GM19035 (cell line): ENCODE data around the gene FRMPD4.
"Not testable (repeated sequence)": the region's sequence is repeated elsewhere in the genome, so short reads cannot be mapped to it uniquely, and the experiment has no call there.

Experiments
- ATAC-seq: cut with Tn5 transposase; IDR thresholded peaks from one replicate; pipeline ENCODE4 v1.9.1; 2021; ENCODE audit not compliant: unreplicated experiment

Gene FRMPD4

GRCh38 chrX:12494400-12495138 lies 356.3 kb downstream of the FRMPD4 start:
- no peak for ATAC-seq

DNA sequence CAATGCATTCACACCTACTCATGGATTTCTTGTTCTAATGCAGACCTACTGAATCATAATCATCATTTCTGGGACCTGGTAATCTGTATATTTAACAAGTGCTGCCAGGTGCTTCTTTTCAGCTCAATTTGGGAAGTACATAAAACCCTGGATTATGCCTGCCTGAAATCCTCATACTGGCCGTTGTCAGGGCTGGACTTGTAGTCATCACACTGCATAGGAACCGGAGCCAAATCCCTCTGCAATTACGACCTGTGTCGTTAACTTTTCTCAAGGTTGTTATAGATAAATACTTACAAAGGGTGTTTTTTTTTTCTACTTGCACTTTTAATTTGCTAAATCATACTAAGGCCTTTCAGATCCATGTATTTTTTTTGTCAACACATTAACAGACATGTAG lies 358.1 kb downstream of the FRMPD4 start:
- no peak for ATAC-seq

DNA sequence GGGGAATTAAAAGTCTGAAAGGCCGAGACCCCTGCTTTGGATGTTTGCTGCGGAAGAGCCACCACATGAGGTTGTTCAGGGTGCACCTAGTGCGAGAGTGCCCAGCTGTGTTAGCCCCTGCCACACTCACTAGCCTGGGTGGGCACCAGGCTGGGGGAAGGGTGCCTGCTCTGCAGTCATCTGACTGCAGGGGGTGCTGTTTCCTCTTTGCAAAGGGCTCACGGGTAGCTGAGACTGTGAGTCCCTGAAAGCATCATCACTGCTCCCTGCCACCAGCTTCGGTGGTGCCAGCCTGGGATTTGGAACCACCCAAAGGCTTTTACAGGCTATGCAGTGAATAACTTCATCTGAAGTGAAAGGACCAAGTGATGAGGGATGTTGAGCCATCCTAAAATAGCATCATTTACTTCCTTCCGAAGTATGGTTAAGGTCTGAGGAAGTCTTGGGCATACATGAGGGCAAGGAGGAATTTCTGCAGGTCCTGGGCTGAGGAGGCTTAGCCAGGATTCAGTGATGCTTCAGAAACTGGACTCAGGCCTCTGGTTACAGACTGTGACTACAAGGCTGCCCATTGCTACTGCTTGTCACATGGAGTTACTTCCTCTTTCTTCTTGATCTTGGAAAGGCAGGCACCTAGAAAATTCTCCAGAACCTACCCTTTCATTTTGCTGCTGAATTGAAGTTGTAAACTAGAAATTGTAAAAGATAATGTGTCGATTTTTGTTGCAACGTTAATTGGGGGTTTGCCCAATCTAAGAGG lies 359.7 kb downstream of the FRMPD4 start:
- ATAC-seq, result no peak

GRCh38 chrX:12505127-12505526 lies 366.9 kb downstream of the FRMPD4 start:
- ATAC-seq, result no peak

DNA sequence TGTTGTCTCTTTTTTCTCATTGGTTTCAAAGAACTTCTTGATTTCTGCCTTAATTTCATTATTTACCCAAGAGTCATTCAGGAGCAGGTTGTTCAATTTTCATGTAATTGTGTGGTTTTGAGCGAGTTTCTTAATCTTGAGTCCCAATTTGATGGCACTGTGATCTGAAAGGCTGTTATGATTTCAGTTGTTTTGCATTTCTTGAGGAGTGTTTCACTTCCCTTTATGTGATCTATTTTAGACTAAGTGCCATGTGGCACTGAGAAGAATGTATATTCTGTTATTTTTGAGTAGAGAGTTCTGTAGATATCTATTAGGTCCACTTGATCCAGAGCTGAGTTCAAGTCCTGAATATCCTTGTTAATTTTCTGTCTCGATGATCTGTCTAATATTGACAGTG lies 377.1 kb downstream of the FRMPD4 start:
- ATAC-seq, result peak; percentile 96

GRCh38 chrX:12526306-12526705 lies 388.0 kb downstream of the FRMPD4 start:
- no peak for ATAC-seq

GRCh38 chrX:12538096-12538495 lies 399.8 kb downstream of the FRMPD4 start:
- ATAC-seq, result not testable (repeated sequence)

- not testable (repeated sequence) for ATAC-seq
Measured at GRCh38 chrX:12542251-12542650, 404.0 kb downstream of the FRMPD4 start.

GRCh38 chrX:12548341-12548740 lies 410.1 kb downstream of the FRMPD4 start:
- no peak for ATAC-seq

GRCh38 chrX:12548746-12549145 lies 410.5 kb downstream of the FRMPD4 start:
- ATAC-seq, result no peak

DNA sequence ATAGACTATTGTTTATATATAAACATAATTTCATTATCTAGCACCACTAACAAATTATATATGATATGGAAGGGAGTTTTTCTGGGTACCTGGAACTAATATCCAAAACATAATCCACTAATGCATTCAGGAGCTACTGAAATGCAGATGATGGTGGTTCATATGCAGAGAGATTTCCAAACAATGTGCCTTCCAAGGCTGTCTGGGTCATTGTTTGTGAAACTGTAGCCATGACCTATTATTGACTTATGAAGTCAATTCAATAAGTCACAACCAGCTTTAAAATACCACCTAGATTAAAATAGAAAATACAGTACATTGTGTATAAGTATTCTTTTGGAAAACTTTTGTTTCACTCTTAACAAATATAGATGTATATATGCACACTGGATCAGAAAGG lies 415.9 kb downstream of the FRMPD4 start:
- no peak for ATAC-seq

- ATAC-seq, result no peak
Measured at GRCh38 chrX:12563121-12563520, 424.8 kb downstream of the FRMPD4 start.

DNA sequence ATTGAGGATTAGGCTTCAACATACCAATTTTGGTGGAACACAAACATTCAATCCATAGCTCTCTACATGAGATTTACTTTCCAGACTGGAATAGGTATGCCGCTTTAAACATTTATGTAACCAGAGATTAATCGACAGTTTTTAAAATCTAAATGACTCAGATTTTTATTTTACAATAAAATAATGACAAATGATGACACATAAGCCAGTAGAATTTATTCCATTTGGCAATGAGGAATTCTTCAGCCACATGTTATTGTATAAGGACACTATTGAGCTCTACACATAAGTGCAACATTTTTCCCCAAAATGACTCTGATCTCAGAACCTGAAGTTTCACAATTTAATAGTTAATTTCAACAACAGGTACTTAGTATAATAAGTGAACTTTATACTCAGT lies 425.9 kb downstream of the FRMPD4 start:
- no peak for ATAC-seq

- ATAC-seq, result no peak
Measured at GRCh38 chrX:12567857-12568256, 429.6 kb downstream of the FRMPD4 start.

- no peak for ATAC-seq
Measured at GRCh38 chrX:12570859-12571501, 432.7 kb downstream of the FRMPD4 start.

GRCh38 chrX:12579311-12579710 lies 441.0 kb downstream of the FRMPD4 start:
- ATAC-seq, result no peak

GRCh38 chrX:12580548-12580947 lies 442.3 kb downstream of the FRMPD4 start:
- no peak for ATAC-seq

DNA sequence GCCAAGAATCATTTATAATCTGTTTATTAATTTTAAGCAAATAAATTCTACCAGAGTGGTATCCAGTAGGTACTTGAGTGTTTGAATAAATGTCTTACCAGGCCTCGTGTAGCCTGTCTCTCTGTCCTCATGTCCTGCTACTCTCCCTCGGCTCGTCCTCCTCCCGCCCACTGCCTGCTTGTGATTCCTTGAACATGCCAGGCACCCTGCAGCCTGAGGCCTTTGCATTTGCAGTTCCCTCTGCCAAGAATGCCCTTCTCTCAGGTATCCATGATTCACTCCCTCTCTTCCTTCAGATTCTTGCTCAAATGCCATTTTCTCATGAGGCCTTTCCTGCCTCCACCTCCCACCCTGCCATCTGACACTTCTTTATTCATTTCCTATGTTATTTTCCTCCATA lies 443.3 kb downstream of the FRMPD4 start:
- no peak for ATAC-seq

- no peak for ATAC-seq
Measured at GRCh38 chrX:12582649-12583048, 444.4 kb downstream of the FRMPD4 start.

- ATAC-seq, result no peak
Measured at GRCh38 chrX:12583543-12583942, 445.3 kb downstream of the FRMPD4 start.

GRCh38 chrX:12595720-12596119 lies 457.4 kb downstream of the FRMPD4 start:
- ATAC-seq, result no peak

GRCh38 chrX:12610079-12610478 lies 471.8 kb downstream of the FRMPD4 start:
- ATAC-seq, result no peak
